ENCODE measurements around the gene R3HDM2.
A peak's percentile ranks its signal among the peaks of the same experiment; 100 is the strongest.
"Not testable (repeated sequence)": the region's sequence is repeated elsewhere in the genome, so short reads cannot be mapped to it uniquely, and the experiment has no call there.

The R3HDM2 gene

DNA sequence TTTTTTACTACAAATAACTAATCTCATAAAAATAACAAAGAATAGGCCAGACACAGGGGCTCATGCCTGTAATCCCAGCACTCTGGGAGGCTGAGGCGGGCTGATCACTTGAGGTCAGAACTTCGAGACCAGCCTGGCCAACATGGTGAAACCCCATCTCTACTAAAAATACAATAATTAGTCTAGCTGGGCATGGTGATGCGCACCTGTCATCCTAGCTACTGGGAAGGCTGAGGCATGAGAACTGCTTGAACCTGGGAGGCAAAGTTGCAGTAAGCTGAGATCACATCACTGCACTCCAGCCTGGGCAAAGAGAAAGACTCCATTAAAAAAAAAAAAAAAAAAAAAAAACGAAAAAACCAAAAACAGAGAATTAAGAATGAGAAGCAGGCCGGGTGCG, 16.7 kb downstream of the R3HDM2 start:
- DNase-seq; H4K91ac ChIP-seq (ENCODE audit: low read length); H2BK15ac ChIP-seq (ENCODE audit: low read depth, poor library complexity, severe bottlenecking); H3K4me3 ChIP-seq (ENCODE audit: insufficient read depth in 1 of 2, low read depth in 1 of 2, low read length in 2 of 2); H3K23ac ChIP-seq (ENCODE audit: low read length in 2 of 2); H3K4me1 ChIP-seq (ENCODE audit: control insufficient read depth, insufficient read depth, low read depth, low read length); H2AK5ac ChIP-seq (ENCODE audit: low read length, severe bottlenecking); H3K4me2 ChIP-seq (ENCODE audit: low read length, poor library complexity, severe bottlenecking); H3K27me3 ChIP-seq (ENCODE audit: control insufficient read depth in 1 of 2, insufficient read depth in 1 of 2, low read length in 2 of 2); H3K18ac ChIP-seq (ENCODE audit: low read depth in 1 of 2, low read length in 2 of 2); H4K8ac ChIP-seq (ENCODE audit: low read length); H3K36me3 ChIP-seq (ENCODE audit: control insufficient read depth in 1 of 2, insufficient read depth in 2 of 2, low read depth in 1 of 2, low read length in 2 of 2); H2BK5ac ChIP-seq (ENCODE audit: low read depth, low read length, poor library complexity, severe bottlenecking); H3K9me3 ChIP-seq (ENCODE audit: control insufficient read depth, low read length); H2AFZ ChIP-seq (ENCODE audit: low read depth, low read length); H2BK12ac ChIP-seq (ENCODE audit: low read length in 2 of 2); H3K14ac ChIP-seq (ENCODE audit: low read length in 2 of 2); H2BK120ac ChIP-seq (ENCODE audit: low read depth, low read length); H3K9ac ChIP-seq (ENCODE audit: low read length); H3K27ac ChIP-seq (ENCODE audit: low read length, poor library complexity, severe bottlenecking); H3K4ac ChIP-seq (ENCODE audit: low read depth in 1 of 2, low read length in 2 of 2): not testable (repeated sequence)
- H3K79me1 ChIP-seq (replicated peaks; ENCODE audit: low read length, poor library complexity, severe bottlenecking) = peaks cover 18% of the 10 kb centered on the region
- WGBS = 86% methylated on average over 5 of the region's 6 CpGs

- Histone ChIP-seq H3K4me3 (ENCODE audit: insufficient read depth in 1 of 2, low read depth in 1 of 2, low read length in 2 of 2) (no peak overlapping the region), H4K8ac (ENCODE audit: low read length) (no peak overlapping the region), H2BK5ac (ENCODE audit: low read depth, low read length, poor library complexity, severe bottlenecking) (no peak overlapping the region), H3K27ac (ENCODE audit: low read length, poor library complexity, severe bottlenecking) (no peak overlapping the region), H3K9me3 (ENCODE audit: control insufficient read depth, low read length) (no peaks in the 10 kb centered on the region), H4K91ac (ENCODE audit: low read length) (no peak overlapping the region), H2BK15ac (ENCODE audit: low read depth, poor library complexity, severe bottlenecking) (no peak overlapping the region), H3K27me3 (ENCODE audit: control insufficient read depth in 1 of 2, insufficient read depth in 1 of 2, low read length in 2 of 2) (no peaks in the 10 kb centered on the region), H3K18ac (ENCODE audit: low read depth in 1 of 2, low read length in 2 of 2) (no peak overlapping the region), H3K14ac (ENCODE audit: low read length in 2 of 2) (no peak overlapping the region), H2BK120ac (ENCODE audit: low read depth, low read length) (no peak overlapping the region), H3K4me2 (ENCODE audit: low read length, poor library complexity, severe bottlenecking) (no peak overlapping the region), H2BK12ac (ENCODE audit: low read length in 2 of 2) (no peak overlapping the region), H2AK5ac (ENCODE audit: low read length, severe bottlenecking) (no peak overlapping the region), H3K4ac (ENCODE audit: low read depth in 1 of 2, low read length in 2 of 2) (no peak overlapping the region), H2AFZ (ENCODE audit: low read depth, low read length) (no peak overlapping the region), H3K23ac (ENCODE audit: low read length in 2 of 2) (no peak overlapping the region), H3K4me1 (ENCODE audit: control insufficient read depth, insufficient read depth, low read depth, low read length) (no peaks in the 10 kb centered on the region), H3K36me3 (ENCODE audit: control insufficient read depth in 1 of 2, insufficient read depth in 2 of 2, low read depth in 1 of 2, low read length in 2 of 2) (no peaks in the 10 kb centered on the region), H3K79me1 (replicated peaks; ENCODE audit: low read length, poor library complexity, severe bottlenecking) (peaks cover 19% of the 10 kb centered on the region), H3K9ac (ENCODE audit: low read length) (no peak overlapping the region)
- WGBS = 95% methylated on average over 4 of the region's 4 CpGs
- no peak for DNase-seq
Observed at GRCh38 chr12:57410534-57410933, 20.3 kb downstream of the R3HDM2 start.

DNA sequence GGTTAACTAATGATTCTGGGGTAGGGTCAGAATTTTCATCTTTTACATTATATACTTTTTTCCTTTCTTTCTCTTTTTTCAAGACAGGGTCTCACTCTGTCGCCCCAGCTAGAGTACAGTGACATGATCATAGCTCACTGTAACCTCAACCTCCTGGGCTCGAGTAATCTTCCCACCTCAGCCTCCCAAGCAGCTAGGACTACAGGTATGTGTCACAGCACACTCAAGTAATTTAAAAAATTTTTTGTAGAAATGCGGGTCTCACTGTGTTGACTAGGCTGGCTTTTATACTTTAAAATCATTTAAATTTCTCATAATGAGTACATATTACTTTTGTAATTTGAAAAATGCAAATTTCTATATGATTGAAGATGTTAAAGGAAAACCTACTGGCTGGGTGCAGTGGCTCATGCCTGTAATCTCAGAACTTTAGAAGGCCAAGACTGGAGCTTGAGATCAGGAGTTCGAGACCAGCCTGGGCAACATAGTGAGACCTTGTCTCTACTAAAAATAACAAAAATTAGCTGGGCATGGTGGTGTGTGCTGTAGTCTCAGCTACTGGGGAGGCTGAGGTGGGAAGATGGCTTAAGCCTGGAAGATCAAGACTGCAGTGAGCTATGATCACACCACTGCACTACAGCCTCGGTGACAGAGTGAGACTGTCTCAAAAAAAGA, 25.7 kb downstream of the R3HDM2 start:
- no peak overlapping the region for H3K27ac ChIP-seq (ENCODE audit: low read length, poor library complexity, severe bottlenecking)
- WGBS = 97% methylated on average over 3 of the region's 5 CpGs
- H3K36me3 ChIP-seq (ENCODE audit: control insufficient read depth in 1 of 2, insufficient read depth in 2 of 2, low read depth in 1 of 2, low read length in 2 of 2) = no peaks in the 10 kb centered on the region
- H3K27me3 ChIP-seq (ENCODE audit: control insufficient read depth in 1 of 2, insufficient read depth in 1 of 2, low read length in 2 of 2) = no peaks in the 10 kb centered on the region
- H3K79me1 ChIP-seq (replicated peaks; ENCODE audit: low read length, poor library complexity, severe bottlenecking) = peaks cover 23% of the 10 kb centered on the region
- H3K14ac ChIP-seq (ENCODE audit: low read length in 2 of 2) = no peak overlapping the region
- no peak overlapping the region for H2BK5ac ChIP-seq (ENCODE audit: low read depth, low read length, poor library complexity, severe bottlenecking)
- DNase-seq = no peak
- no peak overlapping the region for H3K4me2 ChIP-seq (ENCODE audit: low read length, poor library complexity, severe bottlenecking)
- no peak overlapping the region for H4K91ac ChIP-seq (ENCODE audit: low read length)
- H3K18ac ChIP-seq (ENCODE audit: low read depth in 1 of 2, low read length in 2 of 2) = peak overlapping the region in 1 of 2 experiments; percentile 7
- no peak overlapping the region for H2BK120ac ChIP-seq (ENCODE audit: low read depth, low read length)
- no peak overlapping the region for H2BK15ac ChIP-seq (ENCODE audit: low read depth, poor library complexity, severe bottlenecking)
- no peak overlapping the region for H3K4me3 ChIP-seq (ENCODE audit: insufficient read depth in 1 of 2, low read depth in 1 of 2, low read length in 2 of 2)
- no peak overlapping the region for H3K23ac ChIP-seq (ENCODE audit: low read length in 2 of 2)
- no peaks in the 10 kb centered on the region for H3K9me3 ChIP-seq (ENCODE audit: control insufficient read depth, low read length)
- H4K8ac ChIP-seq (ENCODE audit: low read length) = no peak overlapping the region
- H2AFZ ChIP-seq (ENCODE audit: low read depth, low read length) = no peak overlapping the region
- H2BK12ac ChIP-seq (ENCODE audit: low read length in 2 of 2) = no peak overlapping the region
- no peak overlapping the region for H2AK5ac ChIP-seq (ENCODE audit: low read length, severe bottlenecking)
- H3K4ac ChIP-seq (ENCODE audit: low read depth in 1 of 2, low read length in 2 of 2) = no peak overlapping the region
- H3K9ac ChIP-seq (ENCODE audit: low read length) = no peak overlapping the region
- no peaks in the 10 kb centered on the region for H3K4me1 ChIP-seq (ENCODE audit: control insufficient read depth, insufficient read depth, low read depth, low read length)

- H4K91ac ChIP-seq (ENCODE audit: low read length); H3K14ac ChIP-seq (ENCODE audit: low read length in 2 of 2); H2BK5ac ChIP-seq (ENCODE audit: low read depth, low read length, poor library complexity, severe bottlenecking); H3K9me3 ChIP-seq (ENCODE audit: control insufficient read depth, low read length); H4K8ac ChIP-seq (ENCODE audit: low read length); H3K36me3 ChIP-seq (ENCODE audit: control insufficient read depth in 1 of 2, insufficient read depth in 2 of 2, low read depth in 1 of 2, low read length in 2 of 2); H3K4me3 ChIP-seq (ENCODE audit: insufficient read depth in 1 of 2, low read depth in 1 of 2, low read length in 2 of 2); H3K23ac ChIP-seq (ENCODE audit: low read length in 2 of 2); H2BK120ac ChIP-seq (ENCODE audit: low read depth, low read length); H2BK12ac ChIP-seq (ENCODE audit: low read length in 2 of 2); H2BK15ac ChIP-seq (ENCODE audit: low read depth, poor library complexity, severe bottlenecking); H3K9ac ChIP-seq (ENCODE audit: low read length); H2AK5ac ChIP-seq (ENCODE audit: low read length, severe bottlenecking); DNase-seq; H3K4me2 ChIP-seq (ENCODE audit: low read length, poor library complexity, severe bottlenecking); H3K4ac ChIP-seq (ENCODE audit: low read depth in 1 of 2, low read length in 2 of 2); H3K27ac ChIP-seq (ENCODE audit: low read length, poor library complexity, severe bottlenecking); H2AFZ ChIP-seq (ENCODE audit: low read depth, low read length); H3K18ac ChIP-seq (ENCODE audit: low read depth in 1 of 2, low read length in 2 of 2); H3K27me3 ChIP-seq (ENCODE audit: control insufficient read depth in 1 of 2, insufficient read depth in 1 of 2, low read length in 2 of 2); H3K4me1 ChIP-seq (ENCODE audit: control insufficient read depth, insufficient read depth, low read depth, low read length): not testable (repeated sequence)
- peaks cover 24% of the 10 kb centered on the region for H3K79me1 ChIP-seq (replicated peaks; ENCODE audit: low read length, poor library complexity, severe bottlenecking)
- 92% methylated on average over 4 of the region's 4 CpGs for WGBS
Observed at GRCh38 chr12:57402156-57402555, 28.7 kb downstream of the R3HDM2 start.

All from mesenchymal stem cell (in vitro differentiated cells and primary cell).